SK-N-SH (cell line): ENCODE data around the gene HTR1B. TPM values are rescaled to one million over a fixed set of nuclear protein-coding genes. Genes with fewer than 3 reads are reported as not detected.
A peak's percentile ranks its signal among the peaks of the same experiment; 100 is the strongest.

ENCODE experiments used
- CTCF ChIA-PET: fragments of 300-600, 350-600 bp; formaldehyde crosslinking; extraction: SDS; loops from one replicate; lab custom pipeline; 2021; lab: Yijun Ruan, JAX
- POLR2A ChIA-PET: fragments of 350-600 bp; sonication (Branson Sonifier 250); formaldehyde crosslinking; extraction: SDS; loops from one replicate; lab custom pipeline; 2020; ENCODE audit warnings: antibody characterized with exemption, inconsistent platforms; lab: Yijun Ruan, JAX
- DNase-seq: peaks from one replicate; pipeline ENCODE4 v3.0.0; 2012
- H2AFZ ChIP-seq: fragments of 200-600 bp; sonication (generic); 2 replicates; pipeline ENCODE4 v1.8.1; 2016; ENCODE audit warnings: antibody characterized with exemption, mild to moderate bottlenecking, low read depth
- H3F3A ChIP-seq: fragments of 200-600 bp; sonication (generic); replicated peaks from 2 replicates; pipeline ENCODE3; 2016; ENCODE audit warnings: antibody characterized with exemption, mild to moderate bottlenecking; ENCODE audit not compliant: insufficient read depth
- H3K27ac ChIP-seq, 2 experiments: fragments of 200-500 bp in 1 of 2; fragments of 200-600 bp in 1 of 2; sonication (Bioruptor generic) in 1 of 2; sonication (generic), shearing (Covaris generic) in 1 of 2; 2 replicates each; pipeline versions ENCODE4 v1.5.1 to v1.6.1; 2014 to 2016; ENCODE audit warnings: low read depth in 2 of 2, inconsistent platforms in 1 of 2, low read length in 1 of 2, mild to moderate bottlenecking in 1 of 2, mixed read lengths in 1 of 2
- H3K27me3 ChIP-seq: fragments of 200-600 bp; sonication (generic), shearing (Covaris generic); 2 replicates; pipeline ENCODE4 v1.6.1; 2016; ENCODE audit warnings: mixed run types; ENCODE audit not compliant: insufficient read depth
- H3K36me3 ChIP-seq, 2 experiments: fragments of 200-500 bp in 1 of 2; fragments of 200-600 bp in 1 of 2; sonication (Bioruptor generic) in 1 of 2; sonication (generic) in 1 of 2; replicated peaks in 1 of 2; 2 replicates each; pipeline versions ENCODE3 to v1.5.1; 2014 to 2016; ENCODE audit warnings: low read length in 1 of 2, mild to moderate bottlenecking in 1 of 2; ENCODE audit not compliant: insufficient read depth in 2 of 2, control insufficient read depth in 1 of 2
- H3K4me1 ChIP-seq, 2 experiments: fragments of 200-500 bp in 1 of 2; fragments of 200-600 bp in 1 of 2; sonication (Bioruptor generic) in 1 of 2; sonication (generic), shearing (Covaris generic) in 1 of 2; 2 replicates each; pipeline versions ENCODE4 v1.5.1 to v1.6.1; 2014 to 2016; ENCODE audit warnings: low read depth in 1 of 2, low read length in 1 of 2, mixed run types in 1 of 2; ENCODE audit not compliant: insufficient read depth in 2 of 2, control insufficient read depth in 1 of 2
- H3K4me2 ChIP-seq: fragments of 200-600 bp; sonication (generic), shearing (Covaris generic); 2 replicates; pipeline ENCODE4 v1.6.1; 2017; ENCODE audit warnings: mixed run types
- H3K4me3 ChIP-seq, 2 experiments: fragments of 200-500 bp in 1 of 2; fragments of 200-600 bp in 1 of 2; sonication (Bioruptor generic) in 1 of 2; sonication (generic), shearing (Covaris generic) in 1 of 2; 2 replicates each; pipeline versions ENCODE4 v1.5.1 to v1.8.1; 2014 to 2016; ENCODE audit warnings: low read depth in 2 of 2, inconsistent platforms in 1 of 2, low read length in 1 of 2, mild to moderate bottlenecking in 1 of 2, mixed read lengths in 1 of 2, moderate library complexity in 1 of 2
- H3K79me2 ChIP-seq: fragments of 200-600 bp; sonication (generic); 2 replicates; pipeline ENCODE4 v1.8.1; 2017; ENCODE audit warnings: mild to moderate bottlenecking; ENCODE audit not compliant: insufficient read depth
- H3K9ac ChIP-seq: fragments of 200-600 bp; sonication (generic); 2 replicates; pipeline ENCODE4 v1.6.1; 2017; ENCODE audit warnings: mixed run types
- H3K9me2 ChIP-seq: fragments of 200-600 bp; sonication (generic); 2 replicates; pipeline ENCODE4 v1.6.1; 2017; ENCODE audit warnings: mixed run types
- H3K9me3 ChIP-seq: fragments of 200-600 bp; sonication (generic); 2 replicates; pipeline ENCODE4 v1.6.1; 2017; ENCODE audit warnings: mixed run types, mild to moderate bottlenecking, moderate library complexity
- H4K20me1 ChIP-seq: fragments of 200-600 bp; sonication (generic); 2 replicates; pipeline ENCODE4 v1.6.1; 2017; ENCODE audit warnings: mild to moderate bottlenecking, mixed run types; ENCODE audit not compliant: insufficient read depth
- RFX5 ChIP-seq: IDR thresholded peaks from 2 replicates; pipeline ENCODE4 v1.6.1; 2012; ENCODE audit warnings: mild to moderate bottlenecking, improper control_type of control experiment, low read length
- RXRA ChIP-seq: IDR thresholded peaks from 2 replicates; pipeline ENCODE4 v1.4.0; 2012; ENCODE audit warnings: low read depth, mild to moderate bottlenecking, borderline replicate concordance
- SIN3A ChIP-seq: IDR thresholded peaks from 2 replicates; pipeline ENCODE4 v1.6.1; 2012; ENCODE audit warnings: low read depth, mild to moderate bottlenecking, low read length, moderate library complexity, borderline replicate concordance
- TAF1 ChIP-seq: IDR thresholded peaks from 2 replicates; pipeline ENCODE4 v1.6.1; 2012; ENCODE audit warnings: low read depth, mild to moderate bottlenecking, low read length, moderate library complexity, borderline replicate concordance
- TEAD4 ChIP-seq: IDR thresholded peaks from 2 replicates; pipeline ENCODE4 v1.4.0; 2012; ENCODE audit warnings: mild to moderate bottlenecking, borderline replicate concordance; ENCODE audit not compliant: insufficient read depth
- USF2 ChIP-seq: fragments of 150-350 bp; IDR thresholded peaks from 2 replicates; pipeline ENCODE4 v1.6.1; 2017; ENCODE audit warnings: antibody characterized with exemption, low read length, low read depth, borderline replicate concordance
- ZBTB33 ChIP-seq: IDR thresholded peaks from 2 replicates; pipeline ENCODE4 v1.4.0; 2012; ENCODE audit warnings: low read depth, borderline replicate concordance
- WGBS: methylation state at CpG from one replicate; pipeline ENCODE4 v1.1.6; 2017; ENCODE audit warnings: low lambda C conversion rate; 5-methylcytosine and 5-hydroxymethylcytosine counted together
- polyA plus RNA-seq, 3 experiments: library from polyadenylated mRNA; depleted of rRNA; stranded (reverse); fragments of >200 nt; gene quantifications; 2 replicates each; pipeline ENCODE4 v1.2.3, GENCODE V29; 2012

Gene HTR1B
- polyA plus RNA-seq, 1 of the 3 experiments (the other 2 are of a cell fraction): 0.76 TPM

DNA sequence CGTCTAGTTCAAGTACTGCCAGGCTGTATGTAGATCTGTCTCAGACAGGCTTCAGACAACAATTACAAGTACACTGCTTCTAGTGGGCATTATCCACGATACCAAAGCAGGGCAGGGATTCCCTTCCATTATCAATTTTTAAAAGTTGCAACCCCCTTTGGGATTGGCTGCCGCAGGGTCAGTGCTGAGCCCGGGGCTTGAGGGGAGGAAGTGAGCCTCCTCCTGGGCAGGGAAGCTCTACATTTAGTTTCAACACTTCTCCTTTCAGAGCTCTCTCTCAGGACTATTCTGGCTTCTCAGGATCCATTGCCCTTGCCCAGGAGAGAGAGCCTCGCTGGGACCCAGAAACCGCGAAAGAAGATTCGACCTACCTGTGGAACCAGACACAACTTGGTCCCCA, 1.5 kb downstream of the HTR1B start:
- DNase-seq: no peak
- Histone ChIP-seq H3K27ac (no peak overlapping the region), H3K4me1 (peaks cover 0 to 7% of the 10 kb centered on the region in 2 experiments; a peak in 3 of 4 replicates), H3K9ac (no peak overlapping the region), H3K36me3 (no peaks in the 10 kb centered on the region), H3K79me2 (no peaks in the 10 kb centered on the region), H3K4me2 (peak overlapping the region; percentile 39), H2AFZ (peak overlapping the region; percentile 45; the same call in 1 of the 2 replicates), H3F3A (peaks cover 8% of the 10 kb centered on the region), H3K9me3 (no peaks in the 10 kb centered on the region), H3K27me3 (no peaks in the 10 kb centered on the region), H4K20me1 (no peaks in the 10 kb centered on the region), H3K9me2 (no peaks in the 10 kb centered on the region), H3K4me3 (no peak overlapping the region; a peak in 1 of 4 replicates)
- TF ChIP-seq TEAD4: no peak
- TF ChIP-seq RXRA: no peak
- POLR2A ChIA-PET: no interaction called here
- CTCF ChIA-PET: no interaction called here
- 65% methylated on average over 4 of the region's 8 CpGs for WGBS

GRCh38 chr6:77458421-77458820, 4.9 kb downstream of the HTR1B start:
- Histone ChIP-seq H2AFZ (no peak overlapping the region), H3K79me2 (no peaks in the 10 kb centered on the region), H4K20me1 (no peaks in the 10 kb centered on the region), H3K36me3 (no peaks in the 10 kb centered on the region), H3K27ac (peak overlapping the region in 1 of 2 experiments; percentile 99; a peak in 1 of 4 replicates), H3F3A (peaks cover 16% of the 10 kb centered on the region), H3K4me1 (peaks cover 0 to 14% of the 10 kb centered on the region in 2 experiments; a peak in 3 of 4 replicates), H3K27me3 (no peaks in the 10 kb centered on the region), H3K9ac (no peak overlapping the region), H3K9me3 (no peaks in the 10 kb centered on the region), H3K4me2 (no peak overlapping the region), H3K9me2 (no peaks in the 10 kb centered on the region), H3K4me3 (no peak overlapping the region)
- 13% methylated on average over 1 of the region's 1 CpG for WGBS
- TF ChIP-seq ZBTB33 (no peak), SIN3A (no peak), RFX5 (no peak), USF2 (no peak), TAF1 (no peak)
- no peak for DNase-seq
- POLR2A ChIA-PET: no interaction called here
- CTCF ChIA-PET: interaction anchor here (1.0 to 1.1 kb wide), 2 partner anchors 8 to 96 kb away, joined by 3 to 6 read pairs; no protein-coding TSS in a partner anchor
